Mesenchymal stem cell (in vitro differentiated cells and primary cell): ENCODE results near the gene RUSF1.
A peak's percentile ranks its signal among the peaks of the same experiment; 100 is the strongest.

ENCODE experiments used
- DNase-seq: peaks from one replicate; pipeline ENCODE4 v3.0.0-alpha.2; 2013
- H2AFZ ChIP-seq: one replicate; pipeline ENCODE4 v1.6.1; 2013; ENCODE audit warnings: low read depth, mild to moderate bottlenecking, control low read depth, inconsistent platforms, low read length, moderate library complexity
- H2AK5ac ChIP-seq: 2 replicates; pipeline ENCODE4 v1.6.1; 2013; ENCODE audit warnings: low read length, moderate library complexity, mild to moderate bottlenecking, inconsistent platforms; ENCODE audit not compliant: severe bottlenecking
- H2BK120ac ChIP-seq: one replicate; pipeline ENCODE4 v1.6.1; 2013; ENCODE audit warnings: low read depth, mild to moderate bottlenecking, inconsistent platforms, low read length, moderate library complexity
- H2BK12ac ChIP-seq, 2 experiments: one replicate each; pipeline ENCODE4 v1.6.1; 2013; ENCODE audit warnings: inconsistent platforms in 2 of 2, low read length in 2 of 2, mild to moderate bottlenecking in 2 of 2, moderate library complexity in 2 of 2, control low read depth in 1 of 2
- H2BK15ac ChIP-seq: one replicate; pipeline ENCODE4 v1.6.1; 2013; ENCODE audit warnings: mild to moderate bottlenecking, low read depth, inconsistent platforms; ENCODE audit not compliant: poor library complexity, severe bottlenecking
- H2BK5ac ChIP-seq: 2 replicates; pipeline ENCODE4 v1.6.1; 2013; ENCODE audit warnings: low read depth, mild to moderate bottlenecking, low read length, control low read depth, inconsistent platforms; ENCODE audit not compliant: poor library complexity, severe bottlenecking
- H3K14ac ChIP-seq, 2 experiments: one replicate each; pipeline ENCODE4 v1.6.1; 2013; ENCODE audit warnings: inconsistent platforms in 2 of 2, low read length in 2 of 2, control low read depth in 1 of 2, mild to moderate bottlenecking in 1 of 2, moderate library complexity in 1 of 2
- H3K18ac ChIP-seq, 2 experiments: one replicate each; pipeline ENCODE4 v1.6.1; 2013; ENCODE audit warnings: inconsistent platforms in 2 of 2, low read length in 2 of 2, control low read depth in 1 of 2, low read depth in 1 of 2, mild to moderate bottlenecking in 1 of 2
- H3K23ac ChIP-seq, 2 experiments: one replicate each; pipeline ENCODE4 v1.6.1; 2013; ENCODE audit warnings: inconsistent platforms in 2 of 2, low read length in 2 of 2, mild to moderate bottlenecking in 2 of 2, moderate library complexity in 2 of 2, control low read depth in 1 of 2
- H3K27ac ChIP-seq: 2 replicates; pipeline ENCODE4 v1.5.1; 2013; ENCODE audit warnings: mild to moderate bottlenecking, moderate library complexity, low read length, control low read depth, inconsistent platforms; ENCODE audit not compliant: poor library complexity, severe bottlenecking
- H3K27me3 ChIP-seq, 2 experiments: 2 replicates each; pipeline versions ENCODE4 v1.6.1 to v1.7.0; 2013; ENCODE audit warnings: low read length in 2 of 2, mild to moderate bottlenecking in 2 of 2, moderate library complexity in 2 of 2, control low read depth in 1 of 2, inconsistent platforms in 1 of 2; ENCODE audit not compliant: control insufficient read depth in 1 of 2, insufficient read depth in 1 of 2
- H3K36me3 ChIP-seq, 2 experiments: 2 replicates each; pipeline versions ENCODE4 v1.6.1 to v1.7.0; 2013; ENCODE audit warnings: low read length in 2 of 2, control low read depth in 1 of 2, inconsistent platforms in 1 of 2, low read depth in 1 of 2, mild to moderate bottlenecking in 1 of 2; ENCODE audit not compliant: insufficient read depth in 2 of 2, control insufficient read depth in 1 of 2
- H3K4ac ChIP-seq, 2 experiments: one replicate each; pipeline ENCODE4 v1.6.1; 2013; ENCODE audit warnings: inconsistent platforms in 2 of 2, low read length in 2 of 2, mild to moderate bottlenecking in 2 of 2, moderate library complexity in 2 of 2, control low read depth in 1 of 2, low read depth in 1 of 2
- H3K4me1 ChIP-seq: 2 replicates; pipeline ENCODE4 v1.6.1; 2013; ENCODE audit warnings: low read depth, low read length, control low read depth; ENCODE audit not compliant: control insufficient read depth, insufficient read depth
- H3K4me2 ChIP-seq: 2 replicates; pipeline ENCODE4 v1.6.1; 2013; ENCODE audit warnings: low read length, mild to moderate bottlenecking, inconsistent platforms; ENCODE audit not compliant: poor library complexity, severe bottlenecking
- H3K4me3 ChIP-seq, 2 experiments: 2 replicates each; pipeline versions ENCODE4 v1.5.1 to v1.7.0; 2013; ENCODE audit warnings: low read length in 2 of 2, mild to moderate bottlenecking in 2 of 2, control low read depth in 1 of 2, low read depth in 1 of 2; ENCODE audit not compliant: insufficient read depth in 1 of 2
- H3K79me1 ChIP-seq: replicated peaks from 2 replicates; pipeline ENCODE4 v1.6.1; 2013; ENCODE audit warnings: mild to moderate bottlenecking, control low read depth, low read length, inconsistent platforms; ENCODE audit not compliant: poor library complexity, severe bottlenecking
- H3K9ac ChIP-seq: 2 replicates; pipeline ENCODE4 v1.7.0; 2013; ENCODE audit warnings: mild to moderate bottlenecking, low read length, moderate library complexity
- H3K9me3 ChIP-seq: 2 replicates; pipeline ENCODE4 v1.7.0; 2013; ENCODE audit warnings: mild to moderate bottlenecking, low read length; ENCODE audit not compliant: control insufficient read depth
- H4K8ac ChIP-seq: one replicate; pipeline ENCODE4 v1.6.1; 2013; ENCODE audit warnings: inconsistent platforms, mild to moderate bottlenecking, low read length, moderate library complexity
- H4K91ac ChIP-seq: one replicate; pipeline ENCODE4 v1.6.1; 2013; ENCODE audit warnings: mild to moderate bottlenecking, low read length, inconsistent platforms
- WGBS: methylation state at CpG from one replicate; pipeline ENCODE4 v1.1.7; 2013; ENCODE audit warnings: mixed read lengths; 5-methylcytosine and 5-hydroxymethylcytosine counted together

The RUSF1 gene

DNA sequence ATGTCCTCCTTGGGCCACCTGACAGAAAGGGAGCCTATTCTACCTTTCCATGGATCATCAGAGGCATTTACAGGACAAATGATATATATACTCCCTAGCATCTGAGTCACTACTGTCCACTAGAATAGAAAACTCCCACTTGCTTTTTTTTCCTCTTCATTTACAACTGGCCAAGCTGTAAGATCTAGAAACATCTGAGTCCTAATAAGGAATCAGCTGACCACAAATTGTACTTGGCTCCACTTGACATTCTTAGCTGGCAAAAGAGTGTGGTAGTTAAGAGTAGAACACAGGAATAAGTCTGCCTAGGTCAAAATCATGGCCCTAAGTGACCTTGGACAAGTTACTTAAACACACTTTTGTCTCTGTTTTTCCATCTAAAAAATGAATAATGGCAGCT lies 5.2 kb downstream of the RUSF1 start:
- H3K36me3 ChIP-seq = peaks cover 30 to 47% of the 10 kb centered on the region in 2 experiments
- H3K4me2 ChIP-seq = no peak overlapping the region
- H2AFZ ChIP-seq = no peak overlapping the region
- H4K91ac ChIP-seq = no peak overlapping the region
- peaks cover 5% of the 10 kb centered on the region for H3K4me1 ChIP-seq
- H3K18ac ChIP-seq = no peak overlapping the region
- no peak overlapping the region for H2BK15ac ChIP-seq
- H3K9ac ChIP-seq = no peak overlapping the region
- no peaks in the 10 kb centered on the region for H3K27me3 ChIP-seq
- H2BK120ac ChIP-seq = no peak overlapping the region
- H3K9me3 ChIP-seq = no peaks in the 10 kb centered on the region
- peak; percentile 56 for DNase-seq
- no peak overlapping the region for H2BK5ac ChIP-seq
- H3K4me3 ChIP-seq = no peak overlapping the region
- H4K8ac ChIP-seq = no peak overlapping the region
- no peak overlapping the region for H2BK12ac ChIP-seq
- H3K14ac ChIP-seq = no peak overlapping the region
- no peak overlapping the region for H2AK5ac ChIP-seq
- no peak overlapping the region for H3K27ac ChIP-seq
- peaks cover 26% of the 10 kb centered on the region for H3K79me1 ChIP-seq
- no peak overlapping the region for H3K4ac ChIP-seq
- no peak overlapping the region for H3K23ac ChIP-seq

DNA sequence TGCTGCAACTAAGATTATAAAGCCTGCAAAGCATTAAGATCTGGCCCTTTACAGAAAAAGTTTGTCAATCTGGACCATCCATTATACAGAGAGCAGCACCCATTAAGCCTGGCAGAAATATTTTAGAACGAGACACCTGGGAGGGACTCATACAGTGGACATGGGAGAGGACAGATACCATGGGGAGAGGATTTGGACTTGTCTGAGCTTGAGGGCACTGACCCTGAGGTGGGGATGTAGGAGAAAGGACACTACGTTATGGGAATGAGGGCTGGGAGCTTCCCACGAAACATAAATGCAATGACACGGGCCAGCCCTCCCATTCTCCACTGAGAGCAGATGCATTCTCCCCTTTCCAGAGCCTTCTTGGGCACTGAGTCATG lies 6.2 kb downstream of the RUSF1 start:
- Histone ChIP-seq H2BK12ac (no peak overlapping the region), H3K14ac (peak overlapping the region in 1 of 2 experiments; percentile 39), H2BK120ac (no peak overlapping the region), H3K4me3 (no peak overlapping the region), H3K18ac (no peak overlapping the region), H3K4ac (no peak overlapping the region), H3K79me1 (peaks cover 23% of the 10 kb centered on the region), H3K4me1 (peaks cover 5% of the 10 kb centered on the region), H2BK15ac (no peak overlapping the region), H2AFZ (no peak overlapping the region), H3K9ac (no peak overlapping the region), H4K8ac (no peak overlapping the region), H2AK5ac (no peak overlapping the region), H2BK5ac (no peak overlapping the region), H3K4me2 (no peak overlapping the region), H4K91ac (no peak overlapping the region), H3K36me3 (peaks cover 40 to 57% of the 10 kb centered on the region in 2 experiments), H3K9me3 (no peaks in the 10 kb centered on the region), H3K23ac (no peak overlapping the region), H3K27ac (no peak overlapping the region), H3K27me3 (no peaks in the 10 kb centered on the region)
- DNase-seq = no peak
- 81% methylated on average over 4 of the region's 4 CpGs for WGBS

DNA sequence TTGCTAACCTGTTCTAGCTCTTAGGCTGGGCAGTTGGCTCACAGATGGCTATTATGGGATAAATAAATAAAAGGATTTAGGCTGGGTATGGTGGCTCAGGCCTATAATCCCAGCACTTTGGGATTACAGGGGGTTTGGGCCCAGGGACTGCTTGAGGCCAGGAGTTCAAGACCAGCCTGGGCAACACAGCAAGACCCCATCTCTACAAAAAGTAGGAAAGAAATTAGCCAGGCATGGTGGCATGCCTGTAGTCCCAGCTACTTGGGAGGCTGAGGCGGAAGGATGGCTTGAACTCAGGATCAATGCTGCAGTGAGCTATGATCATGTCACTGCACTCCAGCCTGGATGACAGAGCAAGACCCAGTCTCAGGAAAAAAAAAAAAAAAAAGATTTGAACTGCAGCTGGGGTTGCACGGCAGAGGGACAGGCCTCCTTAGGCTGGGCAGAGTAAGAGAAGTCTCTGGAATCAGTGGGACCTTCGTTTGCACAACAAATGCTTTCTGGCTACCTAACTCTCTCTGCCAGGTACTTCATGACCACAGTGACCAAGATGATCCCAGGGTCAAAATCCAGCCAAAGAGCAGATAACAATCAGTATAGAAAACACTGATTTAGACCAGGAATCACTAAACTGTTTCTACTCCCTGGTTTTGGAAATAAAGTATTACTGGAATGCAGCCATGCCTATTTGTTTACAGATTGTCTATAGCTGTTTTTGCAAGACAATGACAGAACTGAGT lies 6.8 kb downstream of the RUSF1 start:
- no peak overlapping the region for H3K4me2 ChIP-seq
- DNase-seq = no peak
- H3K4ac ChIP-seq = no peak overlapping the region
- H3K4me1 ChIP-seq = peaks cover 5% of the 10 kb centered on the region
- H2BK5ac ChIP-seq = no peak overlapping the region
- no peak overlapping the region for H2BK120ac ChIP-seq
- no peak overlapping the region for H4K91ac ChIP-seq
- H3K14ac ChIP-seq = no peak overlapping the region
- no peak overlapping the region for H2AK5ac ChIP-seq
- H3K9me3 ChIP-seq = no peaks in the 10 kb centered on the region
- H3K18ac ChIP-seq = no peak overlapping the region
- no peak overlapping the region for H3K23ac ChIP-seq
- no peak overlapping the region for H2BK12ac ChIP-seq
- H3K27me3 ChIP-seq = no peaks in the 10 kb centered on the region
- H3K27ac ChIP-seq = no peak overlapping the region
- H2AFZ ChIP-seq = no peak overlapping the region
- no peak overlapping the region for H3K9ac ChIP-seq
- 85% methylated on average over 3 of the region's 3 CpGs for WGBS
- H3K79me1 ChIP-seq = peaks cover 18% of the 10 kb centered on the region
- no peak overlapping the region for H3K4me3 ChIP-seq
- H2BK15ac ChIP-seq = no peak overlapping the region
- H3K36me3 ChIP-seq = peaks cover 46 to 62% of the 10 kb centered on the region in 2 experiments
- no peak overlapping the region for H4K8ac ChIP-seq

DNA sequence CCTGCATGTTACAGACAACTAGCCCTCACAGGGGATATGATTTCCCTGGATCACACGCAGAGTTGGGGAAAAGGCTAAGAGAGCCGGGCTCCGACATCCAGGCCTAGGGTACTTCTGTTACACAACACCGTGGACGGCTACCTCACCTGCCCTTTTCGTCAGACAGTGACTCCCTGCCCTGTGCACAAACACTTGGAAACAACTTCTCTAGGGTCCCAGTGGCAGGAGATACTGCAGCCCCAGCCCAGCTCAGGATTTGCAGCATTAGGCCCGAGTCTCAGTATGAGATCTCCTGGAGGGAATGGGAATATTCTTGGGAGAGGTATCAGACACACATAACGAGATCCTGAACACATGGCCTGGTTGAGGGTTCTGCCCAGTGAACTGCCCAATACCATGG lies 8.3 kb downstream of the RUSF1 start:
- no peak overlapping the region for H2BK5ac ChIP-seq
- no peak overlapping the region for H3K18ac ChIP-seq
- no peak overlapping the region for H2AFZ ChIP-seq
- H3K79me1 ChIP-seq = peaks cover 16% of the 10 kb centered on the region
- no peak overlapping the region for H2BK120ac ChIP-seq
- no peaks in the 10 kb centered on the region for H3K27me3 ChIP-seq
- WGBS = 96% methylated on average over 8 of the region's 8 CpGs
- no peak overlapping the region for H3K4ac ChIP-seq
- no peak overlapping the region for H3K14ac ChIP-seq
- no peak overlapping the region for H4K8ac ChIP-seq
- no peak overlapping the region for H2AK5ac ChIP-seq
- H2BK15ac ChIP-seq = no peak overlapping the region
- H3K9me3 ChIP-seq = no peaks in the 10 kb centered on the region
- H3K27ac ChIP-seq = no peak overlapping the region
- no peak overlapping the region for H3K4me2 ChIP-seq
- H3K36me3 ChIP-seq = peaks cover 57 to 62% of the 10 kb centered on the region in 2 experiments
- DNase-seq = no peak
- no peak overlapping the region for H3K9ac ChIP-seq
- no peak overlapping the region for H3K23ac ChIP-seq
- H3K4me3 ChIP-seq = no peak overlapping the region
- H2BK12ac ChIP-seq = no peak overlapping the region
- H3K4me1 ChIP-seq = peaks cover 4% of the 10 kb centered on the region
- H4K91ac ChIP-seq = no peak overlapping the region
